CD4-positive, alpha-beta memory T cell (primary cell): ENCODE results near the gene CDK7. TPM values are rescaled to one million over a fixed set of nuclear protein-coding genes. Genes with fewer than 3 reads are reported as not detected.
A peak's percentile ranks its signal among the peaks of the same experiment; 100 is the strongest.

Experiments
- CTCF ChIA-PET: fragments of 350-600 bp; sonication (Branson Sonifier 250); formaldehyde crosslinking; loops from one replicate; lab custom pipeline; 2021; ENCODE audit warnings: inconsistent platforms; ENCODE audit not compliant: partially characterized antibody; lab: Charles Lee
- POLR2A ChIA-PET: fragments of 350-600 bp; sonication (Branson Sonifier 250); formaldehyde crosslinking; loops from one replicate; lab custom pipeline; 2021; ENCODE audit not compliant: partially characterized antibody; lab: Charles Lee
- DNase-seq, 5 donors: peaks; one replicate each; pipeline versions ENCODE4 v3.0.0 to v3.0.0-alpha.2; 2020 to 2022; ENCODE audit warnings: mixed read lengths in 1 of 5
- H3K27ac ChIP-seq: one replicate; pipeline ENCODE4 v1.7.0; 2013; ENCODE audit warnings: low read depth, low read length
- H3K27me3 ChIP-seq: 2 replicates; pipeline ENCODE4 v1.7.0; 2013; ENCODE audit warnings: mild to moderate bottlenecking, low read length, moderate library complexity; ENCODE audit not compliant: insufficient read depth
- H3K36me3 ChIP-seq: 2 replicates; pipeline ENCODE4 v1.7.0; 2013; ENCODE audit warnings: mild to moderate bottlenecking, low read length, moderate library complexity; ENCODE audit not compliant: insufficient read depth
- H3K4me1 ChIP-seq: 2 replicates; pipeline ENCODE4 v1.7.0; 2013; ENCODE audit warnings: mild to moderate bottlenecking, low read length, moderate library complexity; ENCODE audit not compliant: insufficient read depth
- H3K4me3 ChIP-seq, 2 donors: one replicate each; pipeline ENCODE4 v1.7.0; 2013; ENCODE audit warnings: low read length in 2 of 2, mild to moderate bottlenecking in 1 of 2
- H3K9me3 ChIP-seq, 2 donors: one replicate each; pipeline ENCODE4 v1.7.0; 2013; ENCODE audit warnings: low read length in 2 of 2, control low read depth in 1 of 2; ENCODE audit not compliant: control insufficient read depth in 1 of 2
- H3K27ac Mint-ChIP-seq, 7 donors: one replicate each; pipeline ENCODE4 v1.8.0; 2020 to 2021; ENCODE audit warnings: mixed read lengths in 7 of 7, mild to moderate bottlenecking in 6 of 7, inconsistent platforms in 3 of 7, moderate library complexity in 3 of 7
- H3K27me3 Mint-ChIP-seq, 2 donors: one replicate each; pipeline ENCODE4 v1.8.0; 2020 to 2021; ENCODE audit warnings: mixed read lengths in 2 of 2
- H3K36me3 Mint-ChIP-seq, 2 donors: one replicate each; pipeline ENCODE4 v1.8.0; 2020 to 2021; ENCODE audit warnings: mixed read lengths in 2 of 2, inconsistent platforms in 1 of 2, mild to moderate bottlenecking in 1 of 2
- H3K4me1 Mint-ChIP-seq, 4 donors: one replicate each; pipeline ENCODE4 v1.8.0; 2020 to 2021; ENCODE audit warnings: mixed read lengths in 4 of 4, mild to moderate bottlenecking in 1 of 4
- H3K4me3 Mint-ChIP-seq, 8 donors: one replicate each; pipeline ENCODE4 v1.8.0; 2020 to 2021; ENCODE audit warnings: mixed read lengths in 8 of 8, mild to moderate bottlenecking in 7 of 8, moderate library complexity in 6 of 8, inconsistent platforms in 3 of 8
- H3K9me3 Mint-ChIP-seq, 8 donors: one replicate each; pipeline ENCODE4 v1.8.0; 2020 to 2021; ENCODE audit warnings: mixed read lengths in 8 of 8, mild to moderate bottlenecking in 5 of 8, inconsistent platforms in 3 of 8, moderate library complexity in 1 of 8
- intact Hi-C: fragments of 100-400 bp; cut with micrococcal nuclease; formaldehyde crosslinking; loops from one replicate; pipeline ENCODE4 v1.15.1; 2023
- polyA plus RNA-seq, 2 donors: library from polyadenylated mRNA; unstranded; fragments of 300-500 nt; fragmentation: Illumina TruSeq; gene quantifications; one replicate each; pipeline ENCODE4 v1.2.3, GENCODE V29; 2021
- total RNA-seq, 2 experiments: library from RNA; stranded (reverse); gene quantifications; one replicate each; pipeline ENCODE4 v1.2.3, GENCODE V29; 2021

The CDK7 gene
- total and polyA plus RNA-seq, 4 experiments from 2014 or later = 16.5 to 34.4 (median 22.6) TPM

- peak overlapping the region in 4 of 7 donors; percentile 2 to 67 (median 26) for H3K27ac Mint-ChIP-seq
- peaks cover 23 to 51% of the 10 kb centered on the region in 2 donors for H3K36me3 Mint-ChIP-seq
- DNase-seq = no peak
- H3K36me3 ChIP-seq = peaks cover 4% of the 10 kb centered on the region
- H3K4me1 ChIP-seq = no peaks in the 10 kb centered on the region
- intact Hi-C loops = no loop called here
- H3K4me1 Mint-ChIP-seq = peaks cover 0 to 8% (median 6%) of the 10 kb centered on the region in 4 donors
- no peaks in the 10 kb centered on the region for H3K9me3 ChIP-seq
- no peaks in the 10 kb centered on the region for H3K9me3 Mint-ChIP-seq
- CTCF ChIA-PET = interaction anchor here (0.7 to 1.5 kb wide), 4 partner anchors 9 to 177 kb away, joined by 3 to 4 read pairs (median 3); partner anchors contain the start of gene SLC30A5
- no peaks in the 10 kb centered on the region for H3K27me3 ChIP-seq
- POLR2A ChIA-PET = interaction anchor here (0.7 kb wide), 1 partner anchor 53 kb away, joined by 3 read pairs; a partner anchor contains a TSS
- no peak overlapping the region for H3K4me3 Mint-ChIP-seq
- no peaks in the 10 kb centered on the region for H3K27me3 Mint-ChIP-seq
- H3K4me3 ChIP-seq = no peak overlapping the region
- H3K27ac ChIP-seq = no peak overlapping the region
These were observed 36.2 kb downstream of the CDK7 start for GRCh38 chr5:69270840-69271239.

GRCh38 chr5:69271376-69271775, 36.7 kb downstream of the CDK7 start:
- Histone ChIP-seq H3K36me3 (peaks cover 4% of the 10 kb centered on the region), H3K27ac (no peak overlapping the region), H3K9me3 (no peaks in the 10 kb centered on the region), H3K4me1 (no peaks in the 10 kb centered on the region), H3K27me3 (no peaks in the 10 kb centered on the region), H3K4me3 (no peak overlapping the region)
- POLR2A ChIA-PET = interaction anchor here (0.7 kb wide), 1 partner anchor 54 kb away, joined by 3 read pairs; a partner anchor contains a TSS
- peaks cover 24 to 48% of the 10 kb centered on the region in 2 donors for H3K36me3 Mint-ChIP-seq
- no peak overlapping the region for H3K4me3 Mint-ChIP-seq
- H3K4me1 Mint-ChIP-seq = peaks cover 0 to 8% (median 6%) of the 10 kb centered on the region in 4 donors
- H3K27me3 Mint-ChIP-seq = no peaks in the 10 kb centered on the region
- no peak for DNase-seq
- peak overlapping the region in 6 of 7 donors; percentile 2 to 67 (median 22) for H3K27ac Mint-ChIP-seq
- CTCF ChIA-PET = interaction anchor here (0.7 to 1.5 kb wide), 4 partner anchors 9 to 178 kb away, joined by 3 to 6 read pairs (median 4); partner anchors contain the start of genes CCDC125 and SLC30A5
- intact Hi-C loops = no loop called here
- H3K9me3 Mint-ChIP-seq = no peaks in the 10 kb centered on the region

DNA sequence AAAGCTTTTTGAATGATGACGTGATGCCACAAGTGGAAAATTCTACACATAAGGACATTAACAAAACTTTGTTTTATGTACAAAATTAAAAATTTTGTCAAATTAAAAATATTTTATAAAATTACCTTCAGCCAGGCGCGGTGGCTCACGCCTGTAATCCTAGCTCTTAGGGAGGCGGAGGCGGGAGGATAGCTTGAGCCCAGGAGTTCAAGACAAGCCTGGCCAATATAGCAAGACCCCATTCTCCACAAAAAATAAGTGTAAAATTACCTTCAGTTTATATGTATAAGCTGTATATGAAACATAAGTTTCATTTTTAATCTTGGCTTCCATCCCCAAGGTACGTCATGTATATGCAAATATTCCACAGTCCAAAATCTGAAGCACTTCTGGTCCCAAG, 40.9 kb downstream of the CDK7 start:
- Histone ChIP-seq H3K4me1 (no peaks in the 10 kb centered on the region), H3K27me3 (no peaks in the 10 kb centered on the region), H3K36me3 (peaks cover 11% of the 10 kb centered on the region), H3K9me3 (no peaks in the 10 kb centered on the region), H3K27ac (no peak overlapping the region), H3K4me3 (no peak overlapping the region)
- Mint-ChIP-seq H3K27ac (no peak overlapping the region), H3K4me1 (peaks cover 0 to 8% (median 5%) of the 10 kb centered on the region in 4 donors), H3K27me3 (no peaks in the 10 kb centered on the region), H3K4me3 (no peak overlapping the region), H3K36me3 (peaks cover 42 to 51% of the 10 kb centered on the region in 2 donors), H3K9me3 (no peaks in the 10 kb centered on the region)
- ChIA-PET CTCF (interaction anchor here (0.9 to 1.9 kb wide), 2 partner anchors 23 to 59 kb away, joined by 3 to 8 read pairs; no protein-coding TSS in a partner anchor), POLR2A (no interaction called here)
- intact Hi-C loops = no loop called here
- DNase-seq = no peak

DNA sequence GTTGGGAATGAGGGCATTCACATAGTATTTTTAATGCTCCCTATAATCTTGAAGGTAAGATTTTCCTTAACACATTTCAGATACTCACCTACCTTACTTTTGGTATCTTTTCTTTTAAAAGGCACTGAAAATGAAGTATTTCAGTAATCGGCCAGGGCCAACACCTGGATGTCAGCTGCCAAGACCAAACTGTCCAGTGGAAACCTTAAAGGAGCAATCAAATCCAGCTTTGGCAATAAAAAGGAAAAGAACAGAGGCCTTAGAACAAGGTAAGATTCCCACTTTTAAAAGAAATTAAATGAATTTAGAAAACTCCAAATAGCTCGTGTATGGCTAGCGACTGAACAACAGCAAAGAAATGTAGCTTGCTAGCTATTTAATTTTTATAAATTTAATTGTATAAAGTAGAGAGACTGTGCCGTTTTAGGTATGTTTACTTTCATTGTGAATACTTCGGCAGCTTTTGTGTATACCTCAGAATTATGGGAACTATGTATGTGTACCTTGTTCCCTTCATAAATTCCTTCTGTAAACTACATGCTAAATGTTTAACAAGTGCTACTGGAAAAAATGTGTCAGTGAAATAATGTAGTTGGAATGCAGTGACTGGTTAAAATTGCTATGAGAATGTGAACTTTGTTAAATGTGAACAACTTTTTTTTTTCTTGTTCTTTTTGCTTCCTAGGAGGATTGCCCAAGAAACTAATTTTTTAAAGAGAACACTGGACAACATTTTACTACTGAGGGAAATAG, 41.9 kb downstream of the CDK7 start:
- Histone ChIP-seq H3K36me3 (peaks cover 11% of the 10 kb centered on the region), H3K27me3 (no peaks in the 10 kb centered on the region), H3K27ac (no peak overlapping the region), H3K9me3 (no peaks in the 10 kb centered on the region), H3K4me3 (no peak overlapping the region), H3K4me1 (no peaks in the 10 kb centered on the region)
- no peak for DNase-seq
- Mint-ChIP-seq H3K4me3 (no peak overlapping the region), H3K27me3 (no peaks in the 10 kb centered on the region), H3K9me3 (no peaks in the 10 kb centered on the region), H3K36me3 (peaks cover 40 to 51% of the 10 kb centered on the region in 2 donors), H3K27ac (no peak overlapping the region), H3K4me1 (peaks cover 0 to 5% (median 4%) of the 10 kb centered on the region in 4 donors)
- POLR2A ChIA-PET = no interaction called here
- intact Hi-C loops = no loop called here
- CTCF ChIA-PET = interaction anchor here (1.9 kb wide), 1 partner anchor 58 kb away, joined by 8 read pairs; no protein-coding TSS in a partner anchor

GRCh38 chr5:69279517-69279916, 44.8 kb downstream of the CDK7 start:
- H3K27me3 ChIP-seq = no peaks in the 10 kb centered on the region
- no peaks in the 10 kb centered on the region for H3K9me3 ChIP-seq
- ChIA-PET CTCF (interaction anchor here (1.3 to 1.4 kb wide), 2 partner anchors 8 to 9 kb away, joined by 3 read pairs; no protein-coding TSS in a partner anchor), POLR2A (no interaction called here)
- no peaks in the 10 kb centered on the region for H3K4me1 ChIP-seq
- intact Hi-C loops = no loop called here
- no peak overlapping the region for H3K27ac ChIP-seq
- H3K36me3 Mint-ChIP-seq = peaks cover 34 to 39% of the 10 kb centered on the region in 2 donors
- no peaks in the 10 kb centered on the region for H3K4me1 Mint-ChIP-seq
- no peak overlapping the region for H3K4me3 Mint-ChIP-seq
- H3K9me3 Mint-ChIP-seq = no peaks in the 10 kb centered on the region
- peaks cover 11% of the 10 kb centered on the region for H3K36me3 ChIP-seq
- no peak overlapping the region for H3K4me3 ChIP-seq
- no peaks in the 10 kb centered on the region for H3K27me3 Mint-ChIP-seq
- DNase-seq = no peak
- peak overlapping the region in 2 of 7 donors; percentile 31 to 37 for H3K27ac Mint-ChIP-seq

DNA sequence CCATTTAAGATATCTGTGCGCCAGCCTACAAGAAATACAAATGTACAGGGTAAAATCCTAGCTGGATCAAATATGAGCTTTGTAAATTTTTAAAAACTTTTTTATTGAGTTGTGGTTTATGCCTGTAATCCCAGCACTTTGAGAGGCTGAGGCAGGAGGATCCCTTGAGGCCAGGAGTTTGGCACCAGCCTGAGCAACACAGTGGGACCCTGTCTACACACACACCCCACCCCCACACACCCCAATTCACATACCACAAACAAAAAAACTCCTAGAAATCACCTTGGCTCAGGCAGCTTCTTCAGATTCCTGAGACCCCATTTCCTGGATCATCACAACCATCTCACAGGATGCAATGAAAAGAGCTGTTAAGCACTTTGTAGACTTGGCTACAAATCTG, 46.4 kb downstream of the CDK7 start:
- DNase-seq = no peak
- Mint-ChIP-seq H3K27me3 (no peaks in the 10 kb centered on the region), H3K36me3 (peaks cover 37 to 46% of the 10 kb centered on the region in 2 donors), H3K9me3 (no peaks in the 10 kb centered on the region), H3K27ac (peak overlapping the region in 3 of 7 donors; percentile 51 to 85 (median 70)), H3K4me1 (no peaks in the 10 kb centered on the region), H3K4me3 (no peak overlapping the region)
- no peaks in the 10 kb centered on the region for H3K9me3 ChIP-seq
- H3K4me3 ChIP-seq = no peak overlapping the region
- CTCF ChIA-PET = no interaction called here
- intact Hi-C loops = no loop called here
- POLR2A ChIA-PET = no interaction called here
- no peak overlapping the region for H3K27ac ChIP-seq
- no peaks in the 10 kb centered on the region for H3K4me1 ChIP-seq
- H3K27me3 ChIP-seq = no peaks in the 10 kb centered on the region
- H3K36me3 ChIP-seq = peaks cover 11% of the 10 kb centered on the region

- POLR2A ChIA-PET = no interaction called here
- H3K4me3 Mint-ChIP-seq = no peak overlapping the region
- no peak for DNase-seq
- Histone ChIP-seq H3K4me3 (no peak overlapping the region), H3K9me3 (no peaks in the 10 kb centered on the region), H3K4me1 (no peaks in the 10 kb centered on the region), H3K27ac (no peak overlapping the region), H3K27me3 (no peaks in the 10 kb centered on the region), H3K36me3 (peaks cover 4% of the 10 kb centered on the region)
- H3K27ac Mint-ChIP-seq = peak overlapping the region in 2 of 7 donors; percentile 13 to 71
- peaks cover 21 to 38% of the 10 kb centered on the region in 2 donors for H3K36me3 Mint-ChIP-seq
- H3K9me3 Mint-ChIP-seq = no peaks in the 10 kb centered on the region
- intact Hi-C loops = no loop called here
- no peaks in the 10 kb centered on the region for H3K27me3 Mint-ChIP-seq
- CTCF ChIA-PET = no interaction called here
- H3K4me1 Mint-ChIP-seq = no peaks in the 10 kb centered on the region
These were observed 49.5 kb downstream of the CDK7 start for GRCh38 chr5:69284203-69284602.
